Measurements from ENCODE around the gene IRAK2.
A peak's percentile ranks its signal among the peaks of the same experiment; 100 is the strongest.

DNA sequence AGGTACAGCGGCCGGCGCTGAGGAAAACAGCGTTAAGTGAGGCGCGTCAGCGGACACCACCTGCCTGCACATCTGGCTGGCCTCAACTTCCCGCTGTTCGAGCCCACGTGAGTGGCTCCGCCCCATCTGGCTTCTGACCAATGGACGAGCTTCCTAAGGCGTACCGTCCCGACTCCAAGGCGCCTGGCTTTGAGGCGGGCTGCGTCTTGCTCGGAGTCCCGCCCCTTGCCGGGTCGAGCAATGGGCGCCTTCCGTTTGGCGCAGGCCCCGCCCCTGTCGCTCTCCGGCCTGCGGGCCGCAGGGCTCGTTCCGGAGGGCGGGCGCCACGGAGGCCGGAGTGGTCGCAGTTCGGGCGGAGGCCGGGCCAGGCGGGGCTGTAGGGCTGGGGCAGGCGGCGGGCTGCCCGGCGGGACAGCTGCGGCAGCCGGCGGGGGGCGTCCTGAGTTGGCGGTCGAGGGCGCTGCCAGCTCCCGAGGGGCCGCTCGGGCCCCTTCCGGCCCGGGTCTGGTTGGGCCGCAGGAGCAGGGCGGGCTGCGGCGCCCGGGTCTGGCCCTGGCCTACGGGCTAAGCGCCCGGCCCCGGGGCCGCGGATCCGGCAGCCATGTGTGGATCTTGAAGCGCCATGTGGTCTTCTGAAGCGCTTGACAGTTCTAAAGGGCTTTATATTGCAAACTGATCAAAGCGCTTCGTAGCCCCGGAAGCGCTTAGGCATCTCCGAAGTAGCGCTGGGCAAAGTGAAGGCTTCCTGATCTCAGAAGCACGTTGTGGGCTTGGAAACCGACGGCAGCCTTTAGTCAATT lies 83.7 kb downstream of the IRAK2 start, which contains the start of gene TATDN2:
- TF ChIP-seq CTCF (conservative IDR thresholded peaks at IDR 0.05; ENCODE audit: low read length) (peak; percentile 26; the same call in 1 of the 2 replicates), EZH2phosphoT487 (IDR thresholded peaks at IDR 0.05; ENCODE audit: borderline replicate concordance, low read depth, low read length) (no peak)

Data from OCI-LY7 (cell line).